Measurements from ENCODE around the gene PTPRN2. TPM values are rescaled to one million over a fixed set of nuclear protein-coding genes. Genes with fewer than 3 reads are reported as not detected.

PTPRN2 gene
- total and polyA plus RNA-seq, 4 experiments from 2014 or later, result 1.7 to 2.6 (median 1.9) TPM

DNA sequence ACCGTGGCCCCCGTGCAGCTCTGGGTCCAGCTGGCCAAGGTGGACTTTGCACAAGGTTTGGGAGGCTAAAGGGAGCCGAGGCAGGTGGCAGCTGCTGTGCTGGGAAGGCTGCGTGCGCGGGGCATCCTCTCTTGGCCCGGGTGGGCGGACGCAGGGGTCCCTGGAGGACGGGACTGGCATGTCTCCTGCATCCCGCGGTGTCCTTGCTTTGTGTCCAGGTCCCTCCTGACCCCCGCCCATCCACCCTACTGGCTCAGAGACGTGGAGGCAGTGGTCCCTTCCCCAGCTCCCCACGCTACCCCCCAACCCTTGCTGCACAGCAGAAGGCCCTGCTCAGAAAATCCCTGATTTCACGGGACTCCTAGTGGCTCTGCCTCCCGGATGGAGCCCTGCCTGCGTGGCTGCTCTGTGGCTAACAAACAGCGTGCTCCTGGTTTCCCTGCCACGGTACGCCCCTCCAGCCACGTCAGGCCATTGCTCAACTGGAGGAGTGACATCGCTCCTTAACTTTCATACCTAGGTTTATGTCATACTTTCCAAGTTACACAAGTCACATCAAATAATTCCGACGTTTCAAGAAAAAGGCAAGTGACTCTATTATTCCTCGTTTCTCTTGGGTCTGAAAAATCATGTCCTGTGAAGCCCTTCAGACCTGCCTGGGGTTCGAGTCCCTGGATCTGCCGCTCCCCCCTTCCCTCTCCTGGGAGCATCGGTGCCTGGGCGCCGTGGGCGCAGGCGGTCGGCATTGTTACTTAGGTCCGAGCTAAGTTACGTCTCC is 829.0 kb downstream of the PTPRN2 start:
- no peaks in the 10 kb centered on the region for H3K9me3 ChIP-seq (ENCODE audit: control insufficient read depth in 1 of 2, low read length in 2 of 2)
- Mint-ChIP-seq H3K36me3 (no peaks in the 10 kb centered on the region), H3K4me1 (peaks cover 0 to 5% (median 4%) of the 10 kb centered on the region in 4 donors), H3K27ac (no peak overlapping the region), H3K9me3 (peaks cover 0 to 2% (median 0%) of the 10 kb centered on the region in 8 donors), H3K4me3 (peak overlapping the region in 1 of 8 donors; percentile 15), H3K27me3 (peaks cover 4 to 6% of the 10 kb centered on the region in 2 donors)
- H3K4me3 ChIP-seq (ENCODE audit: low read length in 2 of 2), result no peak overlapping the region
- no peaks in the 10 kb centered on the region for H3K36me3 ChIP-seq (ENCODE audit: insufficient read depth, low read length)
- ChIA-PET CTCF (ENCODE audit: partially characterized antibody) (no interaction called here), POLR2A (ENCODE audit: partially characterized antibody) (no interaction called here)
- H3K27me3 ChIP-seq (ENCODE audit: insufficient read depth, low read length), result no peaks in the 10 kb centered on the region
- no peaks in the 10 kb centered on the region for H3K4me1 ChIP-seq (ENCODE audit: insufficient read depth, low read length)
- intact Hi-C loops (cut with micrococcal nuclease), result no loop called here
- no peak overlapping the region for H3K27ac ChIP-seq (ENCODE audit: low read depth, low read length)
- no peak for DNase-seq

DNA sequence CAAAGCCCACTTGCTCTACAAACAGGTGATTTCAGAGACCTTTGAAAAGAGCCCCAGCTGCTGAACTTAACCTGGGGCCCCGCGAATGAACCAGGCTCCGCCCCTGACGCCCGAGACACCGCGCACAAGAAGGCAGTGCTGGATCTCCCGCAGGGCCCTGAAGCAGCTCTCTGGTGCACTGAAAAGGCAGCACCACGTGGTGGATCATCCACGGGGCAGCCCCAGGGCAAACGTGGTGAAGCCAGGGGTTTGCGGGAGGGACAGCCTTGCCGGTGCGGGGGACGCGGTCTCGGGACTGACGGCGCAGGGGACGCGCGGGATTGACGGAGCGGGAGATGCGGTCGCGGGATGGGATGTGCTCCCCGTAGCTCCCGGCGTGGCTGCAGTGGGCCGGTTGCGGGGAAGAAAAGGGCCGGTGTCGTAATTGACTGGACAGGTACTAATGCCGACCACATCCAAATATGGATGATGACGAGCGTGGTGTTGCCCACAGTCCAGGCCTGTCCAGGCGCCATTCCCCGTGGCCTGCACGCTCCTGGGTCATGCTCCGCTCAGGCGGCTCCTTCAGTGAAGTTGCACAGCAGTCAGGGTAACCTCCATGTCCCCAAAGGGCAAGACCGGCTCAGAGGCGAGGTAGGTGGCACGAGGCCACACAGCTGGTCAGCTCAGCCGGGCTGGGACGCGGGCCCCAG is 829.7 kb downstream of the PTPRN2 start:
- H3K9me3 ChIP-seq (ENCODE audit: control insufficient read depth in 1 of 2, low read length in 2 of 2), result no peaks in the 10 kb centered on the region
- ChIA-PET CTCF (ENCODE audit: partially characterized antibody) (no interaction called here), POLR2A (ENCODE audit: partially characterized antibody) (no interaction called here)
- no peaks in the 10 kb centered on the region for H3K4me1 ChIP-seq (ENCODE audit: insufficient read depth, low read length)
- Mint-ChIP-seq H3K9me3 (no peaks in the 10 kb centered on the region), H3K4me3 (no peak overlapping the region), H3K27me3 (peaks cover 2 to 6% of the 10 kb centered on the region in 2 donors), H3K4me1 (peaks cover 0 to 5% (median 4%) of the 10 kb centered on the region in 4 donors), H3K27ac (no peak overlapping the region), H3K36me3 (no peaks in the 10 kb centered on the region)
- H3K27ac ChIP-seq (ENCODE audit: low read depth, low read length), result no peak overlapping the region
- H3K27me3 ChIP-seq (ENCODE audit: insufficient read depth, low read length), result no peaks in the 10 kb centered on the region
- H3K36me3 ChIP-seq (ENCODE audit: insufficient read depth, low read length), result no peaks in the 10 kb centered on the region
- no peak for DNase-seq
- no peak overlapping the region for H3K4me3 ChIP-seq (ENCODE audit: low read length in 2 of 2)
- intact Hi-C loops (cut with micrococcal nuclease), result no loop called here

DNA sequence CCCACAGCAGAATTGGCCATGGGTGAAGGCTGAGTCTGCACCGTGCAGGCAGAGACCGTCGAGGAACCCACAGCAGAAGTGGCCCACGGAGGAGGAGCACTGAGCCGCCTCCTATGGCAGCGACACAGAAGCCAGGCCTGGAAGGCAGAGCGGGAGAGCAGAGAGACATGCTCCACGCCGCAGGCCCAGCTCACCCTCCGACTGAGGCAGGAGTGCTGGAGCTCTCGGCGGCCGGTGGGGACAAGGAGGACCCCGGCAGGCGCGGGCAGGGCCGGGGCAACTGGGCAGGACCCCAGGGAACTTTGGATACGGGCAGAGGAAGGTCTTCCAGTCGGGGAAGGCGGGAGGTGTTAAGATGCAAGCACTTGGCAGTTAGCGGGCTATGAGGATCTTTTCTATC is 830.4 kb downstream of the PTPRN2 start:
- no peaks in the 10 kb centered on the region for H3K4me1 ChIP-seq (ENCODE audit: insufficient read depth, low read length)
- Mint-ChIP-seq H3K36me3 (no peaks in the 10 kb centered on the region), H3K27ac (peak overlapping the region in 1 of 7 donors; percentile 60), H3K4me3 (no peak overlapping the region), H3K27me3 (peaks cover 2 to 6% of the 10 kb centered on the region in 2 donors), H3K4me1 (peaks cover 0 to 5% (median 4%) of the 10 kb centered on the region in 4 donors), H3K9me3 (no peaks in the 10 kb centered on the region)
- no peak overlapping the region for H3K27ac ChIP-seq (ENCODE audit: low read depth, low read length)
- ChIA-PET POLR2A (ENCODE audit: partially characterized antibody) (no interaction called here), CTCF (ENCODE audit: partially characterized antibody) (no interaction called here)
- DNase-seq, result no peak
- no peaks in the 10 kb centered on the region for H3K27me3 ChIP-seq (ENCODE audit: insufficient read depth, low read length)
- H3K36me3 ChIP-seq (ENCODE audit: insufficient read depth, low read length), result no peaks in the 10 kb centered on the region
- no peaks in the 10 kb centered on the region for H3K9me3 ChIP-seq (ENCODE audit: control insufficient read depth in 1 of 2, low read length in 2 of 2)
- no peak overlapping the region for H3K4me3 ChIP-seq (ENCODE audit: low read length in 2 of 2)
- intact Hi-C loops (cut with micrococcal nuclease), result no loop called here

DNA sequence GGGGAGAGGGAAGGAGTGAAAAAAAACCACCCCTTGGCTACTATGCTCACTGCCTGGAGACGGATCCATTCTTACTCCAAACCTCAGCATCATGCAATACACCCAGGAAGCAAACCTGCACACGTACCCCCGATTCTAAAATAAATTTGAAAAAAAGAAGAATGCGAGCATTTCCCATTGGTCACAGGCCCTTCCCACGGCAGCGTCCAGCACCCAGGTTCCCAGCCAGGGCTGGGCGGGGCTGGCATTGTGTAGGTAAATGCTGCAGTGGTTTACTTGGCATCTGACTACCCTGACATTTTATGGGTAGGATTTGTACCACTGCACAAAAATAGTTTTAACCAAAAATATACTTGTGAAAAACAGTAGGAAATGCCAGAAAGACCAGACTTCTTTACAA is 831.9 kb downstream of the PTPRN2 start:
- H3K36me3 ChIP-seq (ENCODE audit: insufficient read depth, low read length), result no peaks in the 10 kb centered on the region
- no peaks in the 10 kb centered on the region for H3K36me3 Mint-ChIP-seq
- peaks cover 0 to 5% (median 4%) of the 10 kb centered on the region in 4 donors for H3K4me1 Mint-ChIP-seq
- CTCF ChIA-PET (ENCODE audit: partially characterized antibody), result no interaction called here
- no peaks in the 10 kb centered on the region for H3K9me3 Mint-ChIP-seq
- POLR2A ChIA-PET (ENCODE audit: partially characterized antibody), result no interaction called here
- no peaks in the 10 kb centered on the region for H3K27me3 ChIP-seq (ENCODE audit: insufficient read depth, low read length)
- H3K4me1 ChIP-seq (ENCODE audit: insufficient read depth, low read length), result no peaks in the 10 kb centered on the region
- no peak overlapping the region for H3K27ac ChIP-seq (ENCODE audit: low read depth, low read length)
- no peak overlapping the region for H3K4me3 Mint-ChIP-seq
- no peak overlapping the region for H3K27ac Mint-ChIP-seq
- no peak for DNase-seq
- peaks cover 2 to 5% of the 10 kb centered on the region in 2 donors for H3K27me3 Mint-ChIP-seq
- no peak overlapping the region for H3K4me3 ChIP-seq (ENCODE audit: low read length in 2 of 2)
- intact Hi-C loops (cut with micrococcal nuclease), result no loop called here
- H3K9me3 ChIP-seq (ENCODE audit: control insufficient read depth in 1 of 2, low read length in 2 of 2), result no peaks in the 10 kb centered on the region

DNA sequence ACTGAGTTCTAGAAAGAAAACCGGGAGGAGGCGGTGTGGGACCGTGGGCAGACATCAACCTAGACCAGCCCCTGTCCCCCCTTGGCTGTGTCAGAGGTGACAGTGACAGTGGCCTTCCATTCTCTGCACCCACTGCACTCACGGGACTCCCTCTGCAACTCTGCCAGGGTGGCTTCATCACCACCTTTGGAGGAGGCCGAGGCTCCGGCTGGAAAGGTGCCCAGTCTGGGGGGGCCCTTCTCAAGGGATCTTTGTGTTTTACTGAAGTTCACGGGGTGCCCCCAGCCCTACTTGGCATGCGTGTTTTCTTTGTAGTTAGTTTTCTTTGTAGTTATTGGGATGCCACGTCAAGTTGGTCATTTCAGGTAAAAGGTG is 833.2 kb downstream of the PTPRN2 start:
- H3K27me3 ChIP-seq (ENCODE audit: insufficient read depth, low read length), result no peaks in the 10 kb centered on the region
- H3K4me1 ChIP-seq (ENCODE audit: insufficient read depth, low read length), result no peaks in the 10 kb centered on the region
- Mint-ChIP-seq H3K4me1 (no peaks in the 10 kb centered on the region), H3K9me3 (no peaks in the 10 kb centered on the region), H3K27me3 (peaks cover 2 to 4% of the 10 kb centered on the region in 2 donors), H3K27ac (no peak overlapping the region), H3K4me3 (no peak overlapping the region), H3K36me3 (no peaks in the 10 kb centered on the region)
- H3K4me3 ChIP-seq (ENCODE audit: low read length in 2 of 2), result no peak overlapping the region
- H3K36me3 ChIP-seq (ENCODE audit: insufficient read depth, low read length), result no peaks in the 10 kb centered on the region
- H3K9me3 ChIP-seq (ENCODE audit: control insufficient read depth in 1 of 2, low read length in 2 of 2), result no peaks in the 10 kb centered on the region
- CTCF ChIA-PET (ENCODE audit: partially characterized antibody), result no interaction called here
- intact Hi-C loops (cut with micrococcal nuclease), result no loop called here
- DNase-seq, result no peak
- POLR2A ChIA-PET (ENCODE audit: partially characterized antibody), result no interaction called here
- H3K27ac ChIP-seq (ENCODE audit: low read depth, low read length), result no peak overlapping the region

DNA sequence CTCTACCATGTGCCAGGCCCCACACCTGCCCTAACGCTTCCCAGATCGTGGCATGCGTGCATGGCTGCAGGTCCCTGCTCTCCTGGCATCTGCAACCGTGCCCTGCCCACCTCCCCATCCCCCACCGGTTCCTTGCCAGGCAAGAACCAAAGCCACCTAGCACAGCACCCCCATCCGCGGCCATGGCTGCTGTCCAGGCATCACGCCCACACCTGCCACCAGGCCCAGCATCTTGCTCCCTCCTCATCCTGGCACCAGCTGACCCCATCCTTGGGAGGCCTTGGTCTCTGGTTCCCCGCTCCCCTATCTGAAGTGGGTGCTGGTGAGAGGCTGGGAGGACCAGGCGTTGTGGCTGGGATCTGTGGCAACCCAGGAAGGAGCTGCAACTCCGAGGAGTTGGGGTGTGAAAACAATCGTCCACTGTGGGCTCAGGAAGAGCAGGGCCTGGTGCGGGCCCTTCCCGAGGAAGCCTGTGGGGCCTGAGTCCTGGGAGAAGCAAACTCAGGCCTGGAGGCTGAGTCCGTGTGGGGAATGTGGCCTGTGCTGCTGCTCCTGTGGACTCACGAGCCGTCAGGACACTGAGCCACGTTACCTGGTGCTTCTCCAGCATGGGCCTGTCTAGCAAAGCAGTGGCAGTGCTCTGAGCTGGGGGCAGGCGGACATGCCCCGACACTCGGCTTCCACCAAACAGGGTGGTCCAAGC is 833.8 kb downstream of the PTPRN2 start:
- H3K27me3 Mint-ChIP-seq, result peaks cover 2 to 4% of the 10 kb centered on the region in 2 donors
- no peak overlapping the region for H3K27ac Mint-ChIP-seq
- H3K4me3 ChIP-seq (ENCODE audit: low read length in 2 of 2), result no peak overlapping the region
- H3K4me1 Mint-ChIP-seq, result no peaks in the 10 kb centered on the region
- H3K36me3 ChIP-seq (ENCODE audit: insufficient read depth, low read length), result no peaks in the 10 kb centered on the region
- DNase-seq, result no peak
- ChIA-PET CTCF (ENCODE audit: partially characterized antibody) (no interaction called here), POLR2A (ENCODE audit: partially characterized antibody) (no interaction called here)
- H3K9me3 Mint-ChIP-seq, result no peaks in the 10 kb centered on the region
- intact Hi-C loops (cut with micrococcal nuclease), result no loop called here
- H3K27me3 ChIP-seq (ENCODE audit: insufficient read depth, low read length), result no peaks in the 10 kb centered on the region
- no peaks in the 10 kb centered on the region for H3K4me1 ChIP-seq (ENCODE audit: insufficient read depth, low read length)
- no peaks in the 10 kb centered on the region for H3K36me3 Mint-ChIP-seq
- H3K27ac ChIP-seq (ENCODE audit: low read depth, low read length), result no peak overlapping the region
- no peak overlapping the region for H3K4me3 Mint-ChIP-seq
- no peaks in the 10 kb centered on the region for H3K9me3 ChIP-seq (ENCODE audit: control insufficient read depth in 1 of 2, low read length in 2 of 2)

DNA sequence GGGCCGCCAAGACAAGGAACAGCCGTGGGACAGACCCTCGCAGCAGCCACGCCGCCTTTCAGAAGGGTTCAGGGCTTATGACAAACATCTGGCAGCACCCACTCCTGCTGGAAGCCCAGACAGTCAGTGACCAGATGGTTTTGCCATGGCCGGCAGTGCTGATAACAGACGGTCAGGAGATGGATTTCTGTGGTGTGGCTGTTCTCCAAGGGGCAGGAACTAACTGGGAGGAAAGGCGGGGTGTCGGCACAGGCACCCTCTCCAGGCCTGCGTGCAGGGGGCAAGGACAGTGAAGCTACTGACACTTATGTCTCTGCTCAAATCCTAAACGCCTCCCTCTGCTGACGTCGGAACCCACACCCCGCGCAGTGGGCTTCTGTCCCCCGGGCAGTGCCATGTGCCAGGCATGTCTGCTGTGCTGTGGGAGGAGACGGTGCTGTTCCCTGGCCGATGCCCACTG is 834.8 kb downstream of the PTPRN2 start:
- Mint-ChIP-seq H3K9me3 (no peaks in the 10 kb centered on the region), H3K27me3 (peaks cover 2 to 4% of the 10 kb centered on the region in 2 donors), H3K4me1 (no peaks in the 10 kb centered on the region), H3K27ac (no peak overlapping the region), H3K36me3 (no peaks in the 10 kb centered on the region), H3K4me3 (no peak overlapping the region)
- no peaks in the 10 kb centered on the region for H3K9me3 ChIP-seq (ENCODE audit: control insufficient read depth in 1 of 2, low read length in 2 of 2)
- H3K4me1 ChIP-seq (ENCODE audit: insufficient read depth, low read length), result no peaks in the 10 kb centered on the region
- DNase-seq, result no peak
- intact Hi-C loops (cut with micrococcal nuclease), result no loop called here
- no peak overlapping the region for H3K27ac ChIP-seq (ENCODE audit: low read depth, low read length)
- ChIA-PET CTCF (ENCODE audit: partially characterized antibody) (no interaction called here), POLR2A (ENCODE audit: partially characterized antibody) (no interaction called here)
- H3K27me3 ChIP-seq (ENCODE audit: insufficient read depth, low read length), result no peaks in the 10 kb centered on the region
- H3K4me3 ChIP-seq (ENCODE audit: low read length in 2 of 2), result no peak overlapping the region
- no peaks in the 10 kb centered on the region for H3K36me3 ChIP-seq (ENCODE audit: insufficient read depth, low read length)

All from CD4-positive, alpha-beta memory T cell (primary cell).